SK-N-SH treated with all-trans-retinoic acid at 6 μM for 48 hours (cell line): ENCODE results near the gene RNASE12.

Experiments used
- ARNTL ChIP-seq: fragments of 450-650 bp; formaldehyde crosslinking; IDR thresholded peaks from 2 replicates; pipeline ENCODE4 v1.5.0; 2020; ENCODE audit warnings: low read depth, mild to moderate bottlenecking, moderate library complexity, borderline replicate concordance
- BACH2 ChIP-seq: fragments of 250-450 bp; sonication (Bioruptor Pico); IDR thresholded peaks from 2 replicates; pipeline ENCODE4 v1.9.0; 2021; ENCODE audit warnings: mild to moderate bottlenecking, borderline replicate concordance
- CREB5 ChIP-seq: fragments of 250-450 bp; sonication (Bioruptor Pico); IDR thresholded peaks from 2 replicates; pipeline ENCODE4 v1.5.1; 2020; ENCODE audit warnings: low read depth, mild to moderate bottlenecking, moderate library complexity
- ESRRG ChIP-seq: fragments of 250-450 bp; sonication (Bioruptor Pico); IDR thresholded peaks from 2 replicates; pipeline ENCODE4 v1.6.1; 2021; ENCODE audit warnings: mild to moderate bottlenecking
- GLIS3 ChIP-seq: fragments of 250-450 bp; sonication (Bioruptor Pico); IDR thresholded peaks from 2 replicates; pipeline ENCODE4 v1.5.0; 2020; ENCODE audit warnings: mild to moderate bottlenecking, moderate library complexity
- ISL1 ChIP-seq: fragments of 250-450 bp; sonication (Bioruptor Pico); IDR thresholded peaks from 2 replicates; pipeline ENCODE4 v2.1.2; 2022; ENCODE audit warnings: mild to moderate bottlenecking, moderate library complexity
- ZFP30 ChIP-seq: fragments of 450-650 bp; formaldehyde crosslinking; IDR thresholded peaks from 2 replicates; pipeline ENCODE4 v1.5.0; 2022; ENCODE audit warnings: mild to moderate bottlenecking, moderate library complexity
- ZNF70 ChIP-seq: fragments of 450-650 bp; formaldehyde crosslinking; IDR thresholded peaks from 2 replicates; pipeline ENCODE4 v1.5.0; 2020; ENCODE audit warnings: mild to moderate bottlenecking, moderate library complexity
- TF ChIP-seq, protein P1 (sequence below): fragments of 250-450 bp; sonication (Bioruptor Pico); IDR thresholded peaks from 2 replicates; pipeline ENCODE4 v1.8.0; 2020; ENCODE audit warnings: mild to moderate bottlenecking, moderate library complexity, borderline replicate concordance
- TF ChIP-seq, protein P2 (sequence below): fragments of 250-450 bp; sonication (Bioruptor Pico); IDR thresholded peaks from 2 replicates; pipeline ENCODE4 v1.5.1; 2021; ENCODE audit warnings: mild to moderate bottlenecking, moderate library complexity

DNA sequence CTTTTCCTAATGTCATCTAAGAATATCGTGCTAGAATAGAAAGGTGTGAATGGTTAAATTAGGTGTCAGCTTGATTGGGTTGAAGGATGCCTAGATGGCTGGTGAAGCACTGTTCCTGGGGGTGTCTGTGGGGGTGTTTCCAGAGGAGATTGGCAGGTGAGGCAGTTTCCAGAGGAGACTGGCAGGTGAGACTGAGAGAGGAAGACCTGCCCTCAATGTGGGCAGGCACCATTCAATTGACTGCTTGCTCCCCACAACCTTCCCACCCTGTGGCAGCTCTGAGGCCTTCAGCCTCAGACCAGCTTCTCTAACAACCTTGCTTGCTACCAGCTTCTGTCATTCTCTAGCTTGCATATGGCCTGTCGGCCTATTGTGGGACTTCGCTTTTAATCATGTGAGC, 39.6 kb downstream of the RNASE12 start:
- TF ChIP-seq ZNF70 (CRISPR knock-in tag) (no peak), GLIS3 (CRISPR knock-in tag) (no peak), ISL1 (CRISPR knock-in tag) (no peak), ZFP30 (CRISPR knock-in tag) (no peak), ARNTL (CRISPR knock-in tag) (no peak), ESRRG (no peak), BACH2 (CRISPR knock-in tag) (no peak), CREB5 (no peak)
- TF ChIP-seq, protein P1, sequence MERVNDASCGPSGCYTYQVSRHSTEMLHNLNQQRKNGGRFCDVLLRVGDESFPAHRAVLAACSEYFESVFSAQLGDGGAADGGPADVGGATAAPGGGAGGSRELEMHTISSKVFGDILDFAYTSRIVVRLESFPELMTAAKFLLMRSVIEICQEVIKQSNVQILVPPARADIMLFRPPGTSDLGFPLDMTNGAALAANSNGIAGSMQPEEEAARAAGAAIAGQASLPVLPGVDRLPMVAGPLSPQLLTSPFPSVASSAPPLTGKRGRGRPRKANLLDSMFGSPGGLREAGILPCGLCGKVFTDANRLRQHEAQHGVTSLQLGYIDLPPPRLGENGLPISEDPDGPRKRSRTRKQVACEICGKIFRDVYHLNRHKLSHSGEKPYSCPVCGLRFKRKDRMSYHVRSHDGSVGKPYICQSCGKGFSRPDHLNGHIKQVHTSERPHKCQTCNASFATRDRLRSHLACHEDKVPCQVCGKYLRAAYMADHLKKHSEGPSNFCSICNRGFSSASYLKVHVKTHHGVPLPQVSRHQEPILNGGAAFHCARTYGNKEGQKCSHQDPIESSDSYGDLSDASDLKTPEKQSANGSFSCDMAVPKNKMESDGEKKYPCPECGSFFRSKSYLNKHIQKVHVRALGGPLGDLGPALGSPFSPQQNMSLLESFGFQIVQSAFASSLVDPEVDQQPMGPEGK (CRISPR knock-in tag), result no peak
- TF ChIP-seq, protein P2, sequence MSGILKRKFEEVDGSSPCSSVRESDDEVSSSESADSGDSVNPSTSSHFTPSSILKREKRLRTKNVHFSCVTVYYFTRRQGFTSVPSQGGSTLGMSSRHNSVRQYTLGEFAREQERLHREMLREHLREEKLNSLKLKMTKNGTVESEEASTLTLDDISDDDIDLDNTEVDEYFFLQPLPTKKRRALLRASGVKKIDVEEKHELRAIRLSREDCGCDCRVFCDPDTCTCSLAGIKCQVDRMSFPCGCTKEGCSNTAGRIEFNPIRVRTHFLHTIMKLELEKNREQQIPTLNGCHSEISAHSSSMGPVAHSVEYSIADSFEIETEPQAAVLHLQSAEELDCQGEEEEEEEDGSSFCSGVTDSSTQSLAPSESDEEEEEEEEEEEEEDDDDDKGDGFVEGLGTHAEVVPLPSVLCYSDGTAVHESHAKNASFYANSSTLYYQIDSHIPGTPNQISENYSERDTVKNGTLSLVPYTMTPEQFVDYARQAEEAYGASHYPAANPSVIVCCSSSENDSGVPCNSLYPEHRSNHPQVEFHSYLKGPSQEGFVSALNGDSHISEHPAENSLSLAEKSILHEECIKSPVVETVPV (CRISPR knock-in tag), result no peak
